Mesothelial cell of epicardium (in vitro differentiated cells): Measurements from ENCODE around the gene PDCD11. TPM values are rescaled to one million over a fixed set of nuclear protein-coding genes. Genes with fewer than 3 reads are reported as not detected.

Experiments used
- DNase-seq, 2 experiments: peaks; one replicate each; pipeline ENCODE4 v3.0.0; 2021; ENCODE audit warnings: low spot score in 2 of 2; ENCODE audit not compliant: unreplicated experiment in 2 of 2
- H3K27ac Mint-ChIP-seq: 2 replicates; pipeline ENCODE4 v1.8.0; 2021; ENCODE audit warnings: mixed read lengths
- H3K27me3 Mint-ChIP-seq: 2 replicates; pipeline ENCODE4 v1.8.0; 2021; ENCODE audit warnings: low read depth, mixed read lengths
- H3K36me3 Mint-ChIP-seq: 2 replicates; pipeline ENCODE4 v1.8.0; 2021; ENCODE audit warnings: mixed read lengths
- H3K4me1 Mint-ChIP-seq: 2 replicates; pipeline ENCODE4 v1.8.0; 2021; ENCODE audit warnings: mixed read lengths
- H3K4me3 Mint-ChIP-seq: 2 replicates; pipeline ENCODE4 v1.8.0; 2021; ENCODE audit warnings: mild to moderate bottlenecking, moderate library complexity, mixed read lengths
- H3K9me3 Mint-ChIP-seq: 2 replicates; pipeline ENCODE4 v1.8.0; 2021; ENCODE audit warnings: mixed read lengths
- total RNA-seq: library from RNA; stranded (reverse); gene quantifications from 3 replicates; pipeline ENCODE4 v1.2.1, GENCODE V29; 2021
- TF ChIP-seq, protein P1 (sequence below): fragments of 200-600 bp; sonication (generic); IDR thresholded peaks from one replicate; pipeline ENCODE4 v1.5.0; 2021; ENCODE audit warnings: antibody characterized with exemption; ENCODE audit not compliant: unreplicated experiment

Gene PDCD11
- total RNA-seq, 1 donor from 2014 or later: 53.6 TPM

DNA sequence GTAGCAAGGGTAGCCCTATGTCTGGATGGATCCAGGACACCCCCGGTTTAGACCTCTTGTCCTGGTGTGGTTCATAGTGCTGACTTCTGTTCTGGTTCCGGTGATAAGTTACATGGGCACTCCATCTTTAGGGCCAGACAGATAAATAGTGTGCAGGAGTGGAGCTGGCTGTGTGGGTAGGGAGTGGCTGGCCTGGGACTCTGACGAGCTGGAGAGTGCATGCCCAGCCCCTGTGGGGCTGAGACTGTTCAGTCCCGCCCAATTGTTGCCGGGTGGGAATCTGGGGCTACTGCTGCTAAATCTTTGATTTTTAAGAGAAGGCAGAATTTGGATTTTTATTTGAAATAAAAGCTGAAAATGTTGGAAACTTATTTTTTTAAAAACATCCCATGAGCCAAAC lies 27.3 kb downstream of the PDCD11 start:
- peaks cover 52% of the 10 kb centered on the region for H3K36me3 Mint-ChIP-seq

GRCh38 chr10:103427866-103428265 lies 31.4 kb downstream of the PDCD11 start:
- Mint-ChIP-seq H3K4me1 (no peaks in the 10 kb centered on the region), H3K36me3 (peaks cover 57% of the 10 kb centered on the region), H3K27ac (no peak overlapping the region), H3K27me3 (no peaks in the 10 kb centered on the region), H3K4me3 (no peak overlapping the region), H3K9me3 (no peaks in the 10 kb centered on the region)
- TF ChIP-seq, protein P1, sequence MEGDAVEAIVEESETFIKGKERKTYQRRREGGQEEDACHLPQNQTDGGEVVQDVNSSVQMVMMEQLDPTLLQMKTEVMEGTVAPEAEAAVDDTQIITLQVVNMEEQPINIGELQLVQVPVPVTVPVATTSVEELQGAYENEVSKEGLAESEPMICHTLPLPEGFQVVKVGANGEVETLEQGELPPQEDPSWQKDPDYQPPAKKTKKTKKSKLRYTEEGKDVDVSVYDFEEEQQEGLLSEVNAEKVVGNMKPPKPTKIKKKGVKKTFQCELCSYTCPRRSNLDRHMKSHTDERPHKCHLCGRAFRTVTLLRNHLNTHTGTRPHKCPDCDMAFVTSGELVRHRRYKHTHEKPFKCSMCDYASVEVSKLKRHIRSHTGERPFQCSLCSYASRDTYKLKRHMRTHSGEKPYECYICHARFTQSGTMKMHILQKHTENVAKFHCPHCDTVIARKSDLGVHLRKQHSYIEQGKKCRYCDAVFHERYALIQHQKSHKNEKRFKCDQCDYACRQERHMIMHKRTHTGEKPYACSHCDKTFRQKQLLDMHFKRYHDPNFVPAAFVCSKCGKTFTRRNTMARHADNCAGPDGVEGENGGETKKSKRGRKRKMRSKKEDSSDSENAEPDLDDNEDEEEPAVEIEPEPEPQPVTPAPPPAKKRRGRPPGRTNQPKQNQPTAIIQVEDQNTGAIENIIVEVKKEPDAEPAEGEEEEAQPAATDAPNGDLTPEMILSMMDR: no peak
- no peak for DNase-seq

More for the DNA sequence above, 27.3 kb downstream of the PDCD11 start:
- Mint-ChIP-seq H3K27me3 (no peaks in the 10 kb centered on the region), H3K4me3 (no peak overlapping the region), H3K4me1 (no peaks in the 10 kb centered on the region), H3K9me3 (no peaks in the 10 kb centered on the region), H3K27ac (no peak overlapping the region)
- no peak for DNase-seq
- TF ChIP-seq, protein P1: no peak

DNA sequence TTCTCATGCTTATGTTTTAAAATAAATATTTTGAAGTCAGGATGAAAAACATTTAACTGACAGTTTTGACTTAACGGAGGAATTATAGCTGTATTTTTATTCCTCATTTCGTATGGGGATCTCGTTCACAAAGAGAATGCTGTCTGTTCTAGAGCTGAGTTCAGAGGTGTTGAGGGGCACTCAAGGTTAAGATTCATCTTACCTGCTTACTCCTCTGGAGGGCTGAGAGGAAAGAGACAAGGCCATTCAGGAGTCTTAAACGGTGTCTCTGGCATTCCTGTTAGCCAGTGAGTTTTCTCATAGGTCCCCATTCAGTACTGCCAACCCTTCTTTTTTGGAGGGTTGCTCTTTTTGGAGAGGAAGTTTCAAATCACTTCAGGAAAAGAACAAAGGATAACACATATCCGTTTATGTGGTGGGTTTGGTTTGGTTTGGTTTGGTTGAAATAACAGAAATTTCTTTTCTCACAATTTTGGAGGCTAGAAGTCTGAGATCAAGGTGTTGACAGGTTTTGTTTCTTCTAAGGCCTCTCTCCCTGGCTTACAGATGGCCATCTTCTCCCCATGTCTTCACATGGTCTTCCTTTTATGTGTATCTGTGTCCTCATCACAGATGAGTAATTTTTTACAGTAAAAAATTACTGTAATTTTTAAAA lies 32.7 kb downstream of the PDCD11 start:
- DNase-seq: no peak
- H3K9me3 Mint-ChIP-seq: no peaks in the 10 kb centered on the region
- H3K4me1 Mint-ChIP-seq: no peaks in the 10 kb centered on the region
- TF ChIP-seq, protein P1: no peak
- no peak overlapping the region for H3K4me3 Mint-ChIP-seq
- H3K27me3 Mint-ChIP-seq: no peaks in the 10 kb centered on the region
- no peak overlapping the region for H3K27ac Mint-ChIP-seq
- H3K36me3 Mint-ChIP-seq: peaks cover 52% of the 10 kb centered on the region

GRCh38 chr10:103429647-103430046 lies 33.2 kb downstream of the PDCD11 start:
- Mint-ChIP-seq H3K36me3 (peaks cover 47% of the 10 kb centered on the region), H3K4me1 (no peaks in the 10 kb centered on the region), H3K27me3 (no peaks in the 10 kb centered on the region), H3K27ac (no peak overlapping the region), H3K9me3 (no peaks in the 10 kb centered on the region), H3K4me3 (no peak overlapping the region)
- DNase-seq: no peak
- TF ChIP-seq, protein P1: no peak

- H3K27ac Mint-ChIP-seq: no peak overlapping the region
- H3K36me3 Mint-ChIP-seq: peaks cover 48% of the 10 kb centered on the region
- H3K4me1 Mint-ChIP-seq: no peaks in the 10 kb centered on the region
- no peaks in the 10 kb centered on the region for H3K27me3 Mint-ChIP-seq
- H3K9me3 Mint-ChIP-seq: no peaks in the 10 kb centered on the region
- TF ChIP-seq, protein P1: no peak
- H3K4me3 Mint-ChIP-seq: no peak overlapping the region
- DNase-seq: no peak
Measured at GRCh38 chr10:103431902-103432301, 35.5 kb downstream of the PDCD11 start.
